A549 (cell line): Measurements from ENCODE around the gene OTOG. TPM values are rescaled to one million over a fixed set of nuclear protein-coding genes. Genes with fewer than 3 reads are reported as not detected.

ENCODE experiments used
- ATAC-seq, 2 experiments: fragments of 200-7000 bp in 1 of 2; fragments of >200 bp in 1 of 2; cut with Nextera tagmentation in 1 of 2; cut with Tn5 transposase in 1 of 2; 3 replicates each; pipeline versions ENCODE4 v1.8.0 to v1.9.1; 2018 to 2020; ENCODE audit warnings: mild to moderate bottlenecking in 1 of 2, moderate library complexity in 1 of 2
- CTCF ChIA-PET: fragments of 300-600 bp; sonication (Branson Sonifier 250); formaldehyde crosslinking; extraction: SDS; loops from one replicate; lab custom pipeline; 2021; ENCODE audit warnings: antibody characterized with exemption, inconsistent platforms; lab: Yijun Ruan, JAX
- POLR2A ChIA-PET: fragments of 350-600 bp; formaldehyde crosslinking; extraction: SDS; loops from one replicate; lab custom pipeline; 2021; ENCODE audit warnings: antibody characterized with exemption, inconsistent platforms; lab: Yijun Ruan, JAX
- DNase-seq, 2 experiments: peaks; one replicate each; pipeline versions ENCODE4 v3.0.0 to v3.0.0-alpha.2; 2011 to 2016; ENCODE audit warnings: low read depth in 1 of 2, low spot score in 1 of 2
- FAIRE-seq: peaks from 2 replicates; lab custom pipeline; 2011; peaks lifted over from hg19 to GRCh38; lab: Jason Lieb, UNC
- H3K27ac ChIP-seq, 2 experiments: fragments of >200 bp; sonication (Bioruptor Twin); formaldehyde crosslinking; 3 replicates each; pipeline ENCODE4 v1.5.1; 2016 to 2017
- H3K4me1 ChIP-seq: fragments of >200 bp; sonication (Bioruptor Twin); formaldehyde crosslinking; 3 replicates; pipeline ENCODE4 v1.6.1; 2016
- H3K4me2 ChIP-seq: fragments of >200 bp; sonication (Bioruptor Twin); formaldehyde crosslinking; 3 replicates; pipeline ENCODE4 v1.6.1; 2016
- H3K4me3 ChIP-seq: fragments of >200 bp; sonication (Bioruptor Twin); formaldehyde crosslinking; 3 replicates; pipeline ENCODE4 v1.5.1; 2016
- H3K9me3 ChIP-seq: fragments of >200 bp; sonication (Bioruptor Twin); formaldehyde crosslinking; 3 replicates; pipeline ENCODE4 v1.6.1; 2016
- FOXS1 ChIP-seq: fragments of 250-450 bp; sonication (Bioruptor Pico); IDR thresholded peaks from 2 replicates; pipeline ENCODE4 v1.5.0; 2020; ENCODE audit warnings: mild to moderate bottlenecking, moderate library complexity
- JUN ChIP-seq, 2 experiments: fragments of >200 bp; sonication (Bioruptor Twin); formaldehyde crosslinking; IDR thresholded peaks; 2 replicates in 1 of 2; 3 replicates in 1 of 2; pipeline ENCODE4 v1.6.1; 2016 to 2017
- MAZ ChIP-seq: fragments of 150-350 bp; IDR thresholded peaks from 2 replicates; pipeline ENCODE4 v1.6.1; 2014; ENCODE audit warnings: antibody characterized with exemption, low read depth, low read length, borderline replicate concordance
- MYC ChIP-seq: IDR thresholded peaks from 2 replicates; pipeline ENCODE4 v1.6.1; 2012; ENCODE audit warnings: mild to moderate bottlenecking, inconsistent platforms, low read length, improper control_type of control experiment, borderline replicate concordance
- POLR2A ChIP-seq: IDR thresholded peaks from 2 replicates; pipeline ENCODE4 v1.6.1; 2012; ENCODE audit warnings: mild to moderate bottlenecking, low read length
- RAD21 ChIP-seq, 2 experiments: fragments of >200 bp in 1 of 2; sonication (Bioruptor Twin) in 1 of 2; formaldehyde crosslinking in 1 of 2; IDR thresholded peaks in 1 of 2; conservative IDR thresholded peaks in 1 of 2; 2 replicates in 1 of 2; 3 replicates in 1 of 2; pipeline ENCODE4 v1.6.1; 2012 to 2018; ENCODE audit warnings: inconsistent platforms in 1 of 2
- RFX5 ChIP-seq: fragments of 450-650 bp; IDR thresholded peaks from 2 replicates; pipeline ENCODE4 v1.7.1; 2014; ENCODE audit warnings: antibody characterized with exemption, mild to moderate bottlenecking, moderate library complexity
- SMC3 ChIP-seq: fragments of >200 bp; sonication (Bioruptor Twin); formaldehyde crosslinking; IDR thresholded peaks from 3 replicates; pipeline ENCODE4 v1.6.1; 2018; ENCODE audit warnings: inconsistent platforms
- ZSCAN20 ChIP-seq: fragments of 250-450 bp; sonication (Bioruptor Pico); IDR thresholded peaks from 2 replicates; pipeline ENCODE4 v1.8.0; 2022; ENCODE audit warnings: mild to moderate bottlenecking, moderate library complexity
- WGBS: methylation state at CpG from one replicate; pipeline ENCODE4 v1.1.6; 2017; ENCODE audit errors: missing lambda C conversion rate; 5-methylcytosine and 5-hydroxymethylcytosine counted together
- polyA plus RNA-seq, 4 experiments: library from polyadenylated mRNA; depleted of rRNA in 3 of 4; stranded (reverse); fragments of >200 nt; fragmentation: RNase III in 1 of 4; extraction: RNeasy Plus Mini Kit Qiagen cat#74134 plus additional on column Dnase treatment in 1 of 4; gene quantifications; 2 replicates in 3 of 4; 3 replicates in 1 of 4; pipeline ENCODE4 v1.2.3, GENCODE V29; 2011 to 2017
- TF ChIP-seq, protein P1 (sequence below): IDR thresholded peaks from 2 replicates; pipeline ENCODE4 v1.6.1; 2012
- TF ChIP-seq, protein P2 (sequence below): fragments of 450-650 bp; IDR thresholded peaks from 2 replicates; pipeline ENCODE4 v1.6.1; 2014; ENCODE audit warnings: antibody characterized with exemption
- TF ChIP-seq, protein P3 (sequence below): fragments of 200-600 bp; sonication (generic); IDR thresholded peaks from 2 replicates; pipeline ENCODE4 v1.6.1; 2016; ENCODE audit warnings: antibody characterized with exemption, mild to moderate bottlenecking, moderate library complexity
- TF ChIP-seq, protein P4 (sequence below): fragments of >200 bp; sonication (Bioruptor Twin); formaldehyde crosslinking; IDR thresholded peaks from 3 replicates; pipeline ENCODE4 v1.5.1; 2016

OTOG gene
- polyA plus RNA-seq, 2 of the 4 experiments (the other 2 are of a cell fraction) = not detected

DNA sequence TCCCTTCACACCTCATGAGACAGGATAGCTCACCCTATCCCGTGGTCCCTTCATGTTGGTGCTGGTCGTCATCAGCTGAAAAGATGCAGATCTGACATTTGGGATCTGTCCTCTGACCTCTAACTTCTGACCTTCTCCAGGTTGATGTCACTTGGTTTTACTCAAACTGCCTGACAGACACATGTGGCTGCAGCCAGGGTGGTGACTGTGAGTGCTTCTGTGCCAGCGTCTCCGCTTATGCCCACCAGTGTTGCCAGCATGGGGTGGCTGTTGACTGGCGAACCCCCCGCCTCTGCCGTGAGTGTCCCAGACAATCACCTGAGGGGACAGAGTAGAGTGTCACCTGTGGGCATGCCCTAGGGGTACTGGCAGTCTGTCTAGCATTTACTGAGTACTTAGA lies 49.7 kb downstream of the OTOG start:
- DNase-seq (no peak), ATAC-seq (no peak), FAIRE-seq (no peak)
- no peak for TF ChIP-seq MAZ
- no peak for TF ChIP-seq RFX5
- TF ChIP-seq, protein P1, sequence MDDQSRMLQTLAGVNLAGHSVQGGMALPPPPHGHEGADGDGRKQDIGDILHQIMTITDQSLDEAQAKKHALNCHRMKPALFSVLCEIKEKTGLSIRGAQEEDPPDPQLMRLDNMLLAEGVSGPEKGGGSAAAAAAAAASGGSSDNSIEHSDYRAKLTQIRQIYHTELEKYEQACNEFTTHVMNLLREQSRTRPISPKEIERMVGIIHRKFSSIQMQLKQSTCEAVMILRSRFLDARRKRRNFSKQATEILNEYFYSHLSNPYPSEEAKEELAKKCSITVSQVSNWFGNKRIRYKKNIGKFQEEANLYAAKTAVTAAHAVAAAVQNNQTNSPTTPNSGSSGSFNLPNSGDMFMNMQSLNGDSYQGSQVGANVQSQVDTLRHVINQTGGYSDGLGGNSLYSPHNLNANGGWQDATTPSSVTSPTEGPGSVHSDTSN = no peak
- TF ChIP-seq ZSCAN20 = no peak
- TF ChIP-seq, protein P2, sequence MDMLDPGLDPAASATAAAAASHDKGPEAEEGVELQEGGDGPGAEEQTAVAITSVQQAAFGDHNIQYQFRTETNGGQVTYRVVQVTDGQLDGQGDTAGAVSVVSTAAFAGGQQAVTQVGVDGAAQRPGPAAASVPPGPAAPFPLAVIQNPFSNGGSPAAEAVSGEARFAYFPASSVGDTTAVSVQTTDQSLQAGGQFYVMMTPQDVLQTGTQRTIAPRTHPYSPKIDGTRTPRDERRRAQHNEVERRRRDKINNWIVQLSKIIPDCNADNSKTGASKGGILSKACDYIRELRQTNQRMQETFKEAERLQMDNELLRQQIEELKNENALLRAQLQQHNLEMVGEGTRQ = no peak
- POLR2A ChIA-PET = no interaction called here
- WGBS = 47% methylated on average over 7 of the region's 7 CpGs
- H3K9me3 ChIP-seq = no peaks in the 10 kb centered on the region
- no peak overlapping the region for H3K4me3 ChIP-seq
- H3K4me1 ChIP-seq = no peaks in the 10 kb centered on the region
- H3K27ac ChIP-seq = no peak overlapping the region
- CTCF ChIA-PET = interaction anchor here (0.8 to 5.1 kb wide), 8 partner anchors 8 to 384 kb away, joined by 3 to 18 read pairs (median 3); no protein-coding TSS in a partner anchor
- H3K4me2 ChIP-seq = no peak overlapping the region

DNA sequence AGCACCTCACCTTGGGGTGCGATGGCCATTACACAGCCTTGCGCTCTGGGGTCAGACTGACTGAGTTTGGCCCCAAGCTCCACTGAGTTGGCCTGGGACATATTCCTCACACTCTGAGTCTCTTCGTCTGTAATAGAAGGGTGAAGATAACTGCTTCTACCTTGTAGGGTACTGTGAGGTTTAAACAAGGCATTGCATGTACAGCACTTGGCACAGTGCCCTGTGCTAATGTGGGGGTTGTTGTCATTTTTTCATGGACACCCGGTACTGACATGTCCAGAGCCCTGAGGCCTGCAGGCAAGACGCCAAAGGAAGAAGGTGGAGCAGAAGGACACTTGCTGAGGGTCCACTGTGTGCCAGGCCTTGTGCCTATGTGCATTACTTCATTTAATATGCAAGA lies 50.7 kb downstream of the OTOG start:
- ChIA-PET CTCF (interaction anchor here (0.7 to 5.5 kb wide), 10 partner anchors 12 to 381 kb away, joined by 3 to 64 read pairs (median 7); partner anchors contain the start of gene KCNC1), POLR2A (no interaction called here)
- Histone ChIP-seq H3K4me3 (no peak overlapping the region), H3K4me2 (no peak overlapping the region), H3K9me3 (no peaks in the 10 kb centered on the region), H3K4me1 (no peaks in the 10 kb centered on the region), H3K27ac (no peak overlapping the region)
- 39% methylated on average over 5 of the region's 5 CpGs for WGBS
- TF ChIP-seq, protein P3, sequence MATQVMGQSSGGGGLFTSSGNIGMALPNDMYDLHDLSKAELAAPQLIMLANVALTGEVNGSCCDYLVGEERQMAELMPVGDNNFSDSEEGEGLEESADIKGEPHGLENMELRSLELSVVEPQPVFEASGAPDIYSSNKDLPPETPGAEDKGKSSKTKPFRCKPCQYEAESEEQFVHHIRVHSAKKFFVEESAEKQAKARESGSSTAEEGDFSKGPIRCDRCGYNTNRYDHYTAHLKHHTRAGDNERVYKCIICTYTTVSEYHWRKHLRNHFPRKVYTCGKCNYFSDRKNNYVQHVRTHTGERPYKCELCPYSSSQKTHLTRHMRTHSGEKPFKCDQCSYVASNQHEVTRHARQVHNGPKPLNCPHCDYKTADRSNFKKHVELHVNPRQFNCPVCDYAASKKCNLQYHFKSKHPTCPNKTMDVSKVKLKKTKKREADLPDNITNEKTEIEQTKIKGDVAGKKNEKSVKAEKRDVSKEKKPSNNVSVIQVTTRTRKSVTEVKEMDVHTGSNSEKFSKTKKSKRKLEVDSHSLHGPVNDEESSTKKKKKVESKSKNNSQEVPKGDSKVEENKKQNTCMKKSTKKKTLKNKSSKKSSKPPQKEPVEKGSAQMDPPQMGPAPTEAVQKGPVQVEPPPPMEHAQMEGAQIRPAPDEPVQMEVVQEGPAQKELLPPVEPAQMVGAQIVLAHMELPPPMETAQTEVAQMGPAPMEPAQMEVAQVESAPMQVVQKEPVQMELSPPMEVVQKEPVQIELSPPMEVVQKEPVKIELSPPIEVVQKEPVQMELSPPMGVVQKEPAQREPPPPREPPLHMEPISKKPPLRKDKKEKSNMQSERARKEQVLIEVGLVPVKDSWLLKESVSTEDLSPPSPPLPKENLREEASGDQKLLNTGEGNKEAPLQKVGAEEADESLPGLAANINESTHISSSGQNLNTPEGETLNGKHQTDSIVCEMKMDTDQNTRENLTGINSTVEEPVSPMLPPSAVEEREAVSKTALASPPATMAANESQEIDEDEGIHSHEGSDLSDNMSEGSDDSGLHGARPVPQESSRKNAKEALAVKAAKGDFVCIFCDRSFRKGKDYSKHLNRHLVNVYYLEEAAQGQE = no peak
- no peak for TF ChIP-seq JUN (IDR thresholded peaks at IDR 0.05)
- no peak for TF ChIP-seq FOXS1 (CRISPR knock-in tag)
- ATAC-seq = no peak
- no peak for DNase-seq
- no peak for FAIRE-seq

DNA sequence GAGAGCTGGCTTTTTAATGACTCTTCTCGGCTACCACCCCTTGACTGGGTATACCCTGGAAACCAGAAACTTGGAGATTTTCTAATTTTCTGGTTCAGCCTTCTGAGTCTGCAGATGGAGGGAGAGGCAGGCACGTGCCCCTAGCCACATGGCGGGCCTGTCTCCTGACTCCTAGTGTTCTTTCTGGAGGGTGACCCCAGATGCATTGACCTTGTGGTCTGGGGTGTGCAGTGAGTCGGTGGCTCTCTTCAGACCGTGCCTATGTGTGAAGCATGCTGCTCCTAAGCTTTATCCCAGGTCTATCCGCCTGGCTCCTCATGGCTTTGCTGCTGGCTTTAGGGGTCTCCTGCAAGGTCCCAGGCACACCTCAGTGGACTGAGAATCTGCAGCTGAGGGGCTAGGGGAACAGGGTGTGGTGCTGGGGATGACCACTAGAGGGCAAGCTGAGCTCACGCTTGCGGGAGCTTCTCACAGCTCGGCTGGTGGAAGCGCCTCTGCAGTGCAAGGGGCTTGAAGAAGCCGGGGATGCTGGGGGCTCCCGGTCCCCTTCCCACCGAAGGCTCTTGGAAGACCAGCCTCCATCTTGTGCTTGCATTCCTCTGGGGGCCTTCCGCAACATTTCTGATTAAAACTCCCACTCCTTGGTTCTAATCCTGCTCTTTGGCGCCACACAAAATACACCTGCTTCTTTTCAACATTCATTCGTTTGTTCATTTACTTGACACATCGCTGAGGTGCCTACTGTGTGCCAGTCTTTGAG lies 51.8 kb downstream of the OTOG start:
- ATAC-seq (peak; percentile 85 to 96), DNase-seq (peak; percentile 59 to 62), FAIRE-seq (peak; percentile 32)
- TF ChIP-seq POLR2A (no peak), RAD21 (conservative IDR thresholded peaks at IDR 0.05 in 1 of 2, IDR thresholded peaks at IDR 0.05 in 1 of 2) (peak; percentile 88 to 94), SMC3 (peak; percentile 67), MYC (no peak)
- TF ChIP-seq, protein P4, sequence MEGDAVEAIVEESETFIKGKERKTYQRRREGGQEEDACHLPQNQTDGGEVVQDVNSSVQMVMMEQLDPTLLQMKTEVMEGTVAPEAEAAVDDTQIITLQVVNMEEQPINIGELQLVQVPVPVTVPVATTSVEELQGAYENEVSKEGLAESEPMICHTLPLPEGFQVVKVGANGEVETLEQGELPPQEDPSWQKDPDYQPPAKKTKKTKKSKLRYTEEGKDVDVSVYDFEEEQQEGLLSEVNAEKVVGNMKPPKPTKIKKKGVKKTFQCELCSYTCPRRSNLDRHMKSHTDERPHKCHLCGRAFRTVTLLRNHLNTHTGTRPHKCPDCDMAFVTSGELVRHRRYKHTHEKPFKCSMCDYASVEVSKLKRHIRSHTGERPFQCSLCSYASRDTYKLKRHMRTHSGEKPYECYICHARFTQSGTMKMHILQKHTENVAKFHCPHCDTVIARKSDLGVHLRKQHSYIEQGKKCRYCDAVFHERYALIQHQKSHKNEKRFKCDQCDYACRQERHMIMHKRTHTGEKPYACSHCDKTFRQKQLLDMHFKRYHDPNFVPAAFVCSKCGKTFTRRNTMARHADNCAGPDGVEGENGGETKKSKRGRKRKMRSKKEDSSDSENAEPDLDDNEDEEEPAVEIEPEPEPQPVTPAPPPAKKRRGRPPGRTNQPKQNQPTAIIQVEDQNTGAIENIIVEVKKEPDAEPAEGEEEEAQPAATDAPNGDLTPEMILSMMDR = peak; percentile 86
- H3K4me1 ChIP-seq = no peaks in the 10 kb centered on the region
- 17% methylated on average over 16 of the region's 17 CpGs for WGBS
- CTCF ChIA-PET = interaction anchor here (0.5 to 5.5 kb wide), 36 partner anchors 9 to 506 kb away, joined by 3 to 64 read pairs (median 3); partner anchors contain the start of genes KCNC1, MYOD1 and USH1C
- H3K9me3 ChIP-seq = no peaks in the 10 kb centered on the region
- POLR2A ChIA-PET = no interaction called here
- H3K4me2 ChIP-seq = no peak overlapping the region
- no peak overlapping the region for H3K4me3 ChIP-seq
- no peak overlapping the region for H3K27ac ChIP-seq
